Fibroblast of pulmonary artery (primary cell): ENCODE data around the gene KCTD17.
A peak's percentile ranks its signal among the peaks of the same experiment; 100 is the strongest.

Experiments used
- DNase-seq: peaks from one replicate; pipeline ENCODE4 v3.0.0-alpha.2; 2010; ENCODE audit warnings: low read depth
- H3K4me3 ChIP-seq: replicated peaks from 2 replicates; pipeline ENCODE4 v1.5.1; 2011; ENCODE audit warnings: low read depth, mild to moderate bottlenecking, control low read depth, low read length, moderate library complexity
- CTCF ChIP-seq: IDR thresholded peaks from 2 replicates; pipeline ENCODE4 v1.5.1; 2011; ENCODE audit warnings: mild to moderate bottlenecking, control low read depth, low read length, inconsistent platforms; ENCODE audit errors: missing control alignments

The KCTD17 gene

DNA sequence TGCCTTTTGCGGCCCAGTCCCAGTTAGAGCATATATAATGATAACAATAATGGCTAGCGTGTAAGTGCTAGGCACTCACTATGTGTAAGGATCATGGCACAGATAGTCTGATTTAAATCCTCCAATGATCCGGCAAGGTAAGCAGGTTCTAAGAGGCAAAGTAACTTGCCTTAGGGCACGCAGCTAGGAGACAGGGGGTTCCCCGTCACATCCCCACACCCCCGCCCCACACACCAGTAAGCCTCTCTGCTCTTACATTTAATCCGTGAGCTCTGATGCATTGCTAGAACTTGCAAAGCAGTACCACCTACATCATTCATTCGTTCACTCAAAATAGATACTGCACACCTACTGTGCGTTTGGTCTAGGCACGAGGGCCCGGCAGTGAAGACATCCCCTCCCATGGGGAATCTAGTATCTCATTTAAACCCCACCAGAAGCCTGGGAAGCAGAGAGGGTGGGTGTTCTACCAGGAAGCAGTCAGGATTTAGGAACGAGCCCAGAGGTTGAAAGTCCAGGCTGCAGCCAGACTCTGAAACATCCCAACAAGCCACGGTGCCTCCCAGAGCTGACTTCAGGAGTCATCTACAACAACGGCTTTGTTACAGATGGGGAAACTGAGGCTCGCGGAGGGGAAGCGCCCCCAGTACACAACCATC, 37.3 kb downstream of the KCTD17 start:
- no peak for TF ChIP-seq CTCF
- no peak overlapping the region for H3K4me3 ChIP-seq
- DNase-seq = no peak

DNA sequence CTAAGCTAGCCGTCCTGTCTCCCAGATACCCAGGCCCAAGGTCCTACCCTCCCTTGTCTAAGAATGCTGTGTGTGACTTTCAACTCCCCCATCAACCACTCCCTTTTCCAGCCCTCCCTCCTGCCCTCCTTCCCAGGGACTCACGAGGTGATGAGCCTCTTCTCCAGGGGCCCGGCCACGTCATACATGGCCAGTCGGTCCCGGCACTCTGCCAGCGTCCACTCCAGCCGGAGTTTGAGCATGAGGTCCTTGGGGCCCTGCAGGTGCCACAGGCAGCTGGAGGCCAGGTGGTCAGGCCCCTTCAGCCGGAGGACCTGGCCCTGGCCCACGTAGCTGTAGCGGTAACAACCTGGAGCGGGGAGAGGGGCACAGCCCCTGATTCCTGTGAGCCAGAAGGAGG, 37.9 kb downstream of the KCTD17 start:
- TF ChIP-seq CTCF = no peak
- DNase-seq = peak; percentile 8
- no peak overlapping the region for H3K4me3 ChIP-seq

GRCh38 chr22:37090920-37091695, 39.6 kb downstream of the KCTD17 start:
- no peak for DNase-seq
- no peak for TF ChIP-seq CTCF
- H3K4me3 ChIP-seq = no peak overlapping the region

DNA sequence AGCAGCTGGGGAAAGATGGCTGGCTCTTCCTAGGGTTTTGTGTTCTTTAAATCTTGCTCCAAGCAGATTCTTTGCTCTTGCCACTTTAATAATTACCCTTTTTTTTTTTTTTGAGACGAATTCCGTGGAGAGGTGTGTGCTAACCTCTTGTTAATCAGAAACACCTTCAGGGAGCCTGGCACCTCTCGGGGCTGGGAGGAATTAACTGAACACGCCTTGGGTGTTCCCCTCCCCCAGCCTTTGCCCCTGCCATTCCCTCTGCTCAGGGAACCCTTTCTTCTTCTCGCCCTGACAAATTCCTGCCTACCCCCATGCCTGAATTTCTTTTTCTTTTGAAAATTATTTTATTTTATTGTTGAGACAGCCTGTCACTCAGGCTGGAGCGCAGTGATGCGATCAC, 40.5 kb downstream of the KCTD17 start:
- no peak overlapping the region for H3K4me3 ChIP-seq
- no peak for DNase-seq
- no peak for TF ChIP-seq CTCF

GRCh38 chr22:37092997-37093396, 41.5 kb downstream of the KCTD17 start:
- TF ChIP-seq CTCF = no peak
- no peak overlapping the region for H3K4me3 ChIP-seq
- DNase-seq = no peak

- no peak overlapping the region for H3K4me3 ChIP-seq
- no peak for TF ChIP-seq CTCF
- DNase-seq = no peak
Observed at GRCh38 chr22:37094239-37094638, 42.7 kb downstream of the KCTD17 start.
